Stimulated activated naive B cell treated with anti-CD40 and anti-IgM and Interleukin-4, amounts not matched to agents 10 μg/mL and 1 μg/mL and 100 μg/mL, for 72 hours (primary cell): ENCODE results near the gene RCAN3.
"Not testable (repeated sequence)": the region's sequence is repeated elsewhere in the genome, so short reads cannot be mapped to it uniquely, and the experiment has no call there.

Source experiments
- ATAC-seq, 2 donors: fragments of 150-1000 bp; cut with Tn5 transposase; replicated peaks; 2 replicates each; pipeline ENCODE4 v1.10.0; 2021; ENCODE audit warnings: moderate library complexity in 1 of 2
- DNase-seq: peaks from one replicate; pipeline ENCODE4 v3.0.0; 2021
- H3K27ac Mint-ChIP-seq: one replicate; pipeline ENCODE4 v1.8.0; 2022; ENCODE audit warnings: mild to moderate bottlenecking, mixed read lengths
- H3K27me3 Mint-ChIP-seq, 2 donors: one replicate each; pipeline ENCODE4 v1.8.0; 2022; ENCODE audit warnings: mixed read lengths in 2 of 2
- H3K36me3 Mint-ChIP-seq, 2 donors: one replicate each; pipeline ENCODE4 v1.8.0; 2022; ENCODE audit warnings: mixed read lengths in 2 of 2, mild to moderate bottlenecking in 1 of 2
- H3K4me1 Mint-ChIP-seq, 2 donors: one replicate each; pipeline ENCODE4 v1.8.0; 2022; ENCODE audit warnings: mixed read lengths in 2 of 2, mild to moderate bottlenecking in 1 of 2
- H3K4me3 Mint-ChIP-seq, 2 donors: one replicate each; pipeline ENCODE4 v1.8.0; 2022; ENCODE audit warnings: mild to moderate bottlenecking in 2 of 2, mixed read lengths in 2 of 2, moderate library complexity in 1 of 2
- H3K9me3 Mint-ChIP-seq, 2 donors: one replicate each; pipeline ENCODE4 v1.8.0; 2022; ENCODE audit warnings: mixed read lengths in 2 of 2, mild to moderate bottlenecking in 1 of 2

The RCAN3 gene

DNA sequence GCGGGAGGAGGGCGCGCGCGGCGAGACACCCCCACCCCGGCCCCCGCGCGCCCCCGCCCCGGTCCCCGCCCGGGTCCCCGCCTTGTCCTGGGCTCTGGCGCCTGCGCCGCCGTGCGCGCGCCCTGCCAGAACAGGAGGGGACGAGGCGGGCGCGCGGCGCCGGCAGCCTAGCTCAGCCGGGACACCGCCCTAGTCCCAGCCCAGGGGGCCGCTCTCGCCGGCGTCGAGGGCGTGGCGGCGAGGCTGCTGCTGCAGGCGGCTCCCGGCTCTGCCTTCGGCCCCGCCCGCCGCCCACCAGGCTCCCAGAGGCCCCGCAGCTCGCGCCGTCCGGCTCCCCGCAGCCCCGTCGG is at the start of gene RCAN3:
Gene RCAN3, plus strand, starts transcription at position 128 of the 350 bp plus-strand sequence. CDS start 11,537 bp downstream, outside the sequence.
- peak; percentile 92 for ATAC-seq
- Mint-ChIP-seq H3K4me3 (peak within 1 kb of the TSS; percentile 87 to 95), H3K36me3 (no peaks in the 10 kb centered on the region), H3K4me1 (peaks cover 25 to 56% of the 10 kb centered on the region in 2 donors), H3K9me3 (no peaks in the 10 kb centered on the region), H3K27ac (peak within 1 kb of the TSS; percentile 96), H3K27me3 (no peaks in the 10 kb centered on the region)
- peak; percentile 89 for DNase-seq

DNA sequence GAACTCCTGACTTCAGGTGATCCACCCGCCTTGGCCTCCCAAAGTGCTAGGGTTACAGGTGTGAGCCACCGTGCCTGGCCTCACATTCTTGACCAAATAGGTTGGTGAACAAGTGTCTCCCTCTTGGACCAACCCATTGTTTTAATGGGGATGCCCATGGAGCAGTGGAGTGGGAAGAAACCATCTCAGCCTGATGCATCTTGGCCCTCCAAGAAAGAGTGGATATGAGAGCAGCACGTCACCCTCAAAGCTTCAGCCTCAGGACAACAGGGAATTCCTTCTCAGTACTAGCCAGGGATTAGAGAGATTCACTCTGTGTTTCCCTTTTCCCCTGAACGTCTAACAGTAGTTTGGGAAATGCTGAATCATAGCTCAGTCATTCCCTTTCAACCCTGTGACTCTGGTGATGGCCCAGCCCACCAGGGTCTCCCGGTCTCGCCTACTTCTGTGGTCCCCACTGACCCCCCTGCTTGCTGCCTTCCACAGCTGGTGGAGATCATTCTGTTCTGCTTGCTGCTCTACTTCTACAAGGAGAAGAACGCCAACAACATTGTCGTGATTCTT is 49.6 kb upstream of the RCAN3 start:
- peaks cover 5 to 20% of the 10 kb centered on the region in 2 donors for H3K4me1 Mint-ChIP-seq
- peaks cover 49 to 51% of the 10 kb centered on the region in 2 donors for H3K36me3 Mint-ChIP-seq
- H3K4me3 Mint-ChIP-seq = no peak overlapping the region
- ATAC-seq = no peak
- H3K27ac Mint-ChIP-seq = no peak overlapping the region
- H3K27me3 Mint-ChIP-seq = no peaks in the 10 kb centered on the region
- no peaks in the 10 kb centered on the region for H3K9me3 Mint-ChIP-seq
- DNase-seq = no peak

DNA sequence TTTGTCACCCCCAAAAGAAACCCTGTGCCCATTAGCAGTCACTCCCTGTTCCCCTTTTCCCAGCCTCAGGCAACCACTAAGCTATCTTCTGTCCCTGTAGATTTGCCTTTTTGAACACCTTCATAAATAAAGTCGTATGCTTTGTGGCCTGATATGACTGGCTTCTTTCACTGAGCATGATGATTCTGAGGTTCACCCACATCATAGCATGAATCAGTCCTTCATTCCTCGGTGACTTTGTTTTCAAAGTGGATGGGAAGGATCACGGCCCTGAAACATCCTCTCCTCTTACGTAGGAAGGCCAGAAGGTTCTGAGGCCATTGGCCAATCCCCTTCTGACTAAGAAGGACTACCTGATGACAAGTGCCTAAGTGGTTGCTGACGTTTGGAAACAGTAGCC is 48.0 kb upstream of the RCAN3 start:
- Mint-ChIP-seq H3K9me3 (no peaks in the 10 kb centered on the region), H3K4me3 (no peak overlapping the region), H3K36me3 (peaks cover 58 to 61% of the 10 kb centered on the region in 2 donors), H3K4me1 (peaks cover 5 to 20% of the 10 kb centered on the region in 2 donors), H3K27me3 (no peaks in the 10 kb centered on the region), H3K27ac (no peak overlapping the region)
- ATAC-seq (peak; percentile 69 to 71), DNase-seq (no peak)

DNA sequence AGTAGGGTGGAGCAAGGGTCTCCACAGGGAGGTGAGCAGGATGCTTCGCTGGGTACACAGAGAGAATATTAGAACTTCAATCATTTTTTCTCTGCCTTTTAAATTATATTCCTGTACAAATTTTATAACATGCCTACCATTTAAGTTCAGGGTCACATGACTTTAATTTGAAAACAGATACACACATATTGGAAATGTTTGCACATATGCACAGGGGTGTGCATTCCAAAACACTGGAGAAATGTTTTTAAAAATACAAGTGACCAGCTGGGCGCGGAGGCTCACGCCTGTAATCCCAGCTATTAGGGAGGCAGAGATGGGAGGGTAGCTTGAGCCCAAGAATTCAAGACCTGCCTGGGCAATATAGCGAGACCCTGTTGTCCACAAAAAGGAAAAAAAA is 47.4 kb upstream of the RCAN3 start:
- Mint-ChIP-seq H3K4me3 (no peak overlapping the region), H3K36me3 (peaks cover 63 to 64% of the 10 kb centered on the region in 2 donors), H3K4me1 (peaks cover 5 to 20% of the 10 kb centered on the region in 2 donors), H3K27me3 (no peaks in the 10 kb centered on the region), H3K27ac (no peak overlapping the region), H3K9me3 (no peaks in the 10 kb centered on the region)
- no peak for DNase-seq
- ATAC-seq = no peak

DNA sequence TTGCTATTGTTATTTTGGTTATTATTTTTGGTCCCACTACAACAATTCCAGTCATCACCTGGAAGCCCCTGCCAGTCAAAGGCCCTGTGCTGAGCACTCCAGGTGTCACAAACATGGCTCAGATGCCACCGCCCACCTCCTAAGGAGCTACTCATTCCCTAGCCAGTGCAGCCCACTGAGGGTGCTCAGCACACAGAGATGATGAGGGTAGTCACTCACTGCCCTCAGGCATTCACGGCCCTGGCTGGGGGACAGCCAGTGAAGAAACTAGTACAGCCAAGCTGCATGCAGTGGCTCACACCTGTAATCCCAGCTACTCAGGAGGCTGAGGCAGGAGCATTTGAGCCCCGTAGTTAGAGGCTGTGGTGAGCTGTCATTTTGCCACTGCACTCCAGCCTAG is 44.8 kb upstream of the RCAN3 start:
- DNase-seq (no peak), ATAC-seq (no peak)
- Mint-ChIP-seq H3K36me3 (peaks cover 64 to 68% of the 10 kb centered on the region in 2 donors), H3K27ac (no peak overlapping the region), H3K9me3 (peaks cover 3 to 6% of the 10 kb centered on the region in 2 donors), H3K27me3 (no peaks in the 10 kb centered on the region), H3K4me1 (peaks cover 5 to 10% of the 10 kb centered on the region in 2 donors), H3K4me3 (no peak overlapping the region)

DNA sequence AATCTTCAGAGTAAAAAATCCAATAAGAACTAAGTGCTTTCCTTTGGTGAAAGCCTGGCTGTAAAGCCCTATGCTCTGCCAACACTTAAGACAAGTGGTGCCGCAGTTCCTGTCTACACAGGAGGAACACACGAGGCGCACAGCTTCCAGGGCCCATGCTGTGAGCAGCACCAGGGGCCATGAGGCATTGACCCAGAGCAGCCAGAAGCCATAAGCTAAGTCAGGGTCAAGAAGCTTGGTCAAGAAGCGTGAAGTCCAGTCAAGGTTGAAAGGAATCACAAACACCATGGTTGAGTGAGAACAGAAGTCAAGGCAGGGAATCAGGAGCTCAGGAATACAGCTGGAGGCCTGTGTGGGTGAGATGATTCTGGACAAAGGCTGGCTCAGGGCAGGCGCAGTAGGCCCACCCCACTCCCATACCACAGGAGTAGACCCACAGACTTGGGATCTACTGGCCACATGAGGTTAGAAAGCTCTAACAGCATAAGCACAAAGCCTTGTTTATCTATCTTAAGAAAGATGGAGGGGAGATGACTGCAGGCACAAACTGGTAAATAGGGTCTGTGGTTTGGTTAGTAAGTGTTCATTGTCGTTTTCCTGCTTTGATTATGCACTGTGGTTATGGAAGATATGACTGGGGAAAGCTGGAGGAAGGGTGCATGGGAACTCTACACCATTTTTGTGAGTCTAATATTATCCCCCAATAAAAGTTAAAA is 42.9 kb upstream of the RCAN3 start:
- Mint-ChIP-seq H3K27me3 (no peaks in the 10 kb centered on the region), H3K4me1 (peaks cover 2% of the 10 kb centered on the region in 2 donors), H3K9me3 (peaks cover 3 to 6% of the 10 kb centered on the region in 2 donors), H3K4me3 (no peak overlapping the region), H3K27ac (no peak overlapping the region), H3K36me3 (peaks cover 60% of the 10 kb centered on the region in 2 donors)
- no peak for DNase-seq
- no peak for ATAC-seq

DNA sequence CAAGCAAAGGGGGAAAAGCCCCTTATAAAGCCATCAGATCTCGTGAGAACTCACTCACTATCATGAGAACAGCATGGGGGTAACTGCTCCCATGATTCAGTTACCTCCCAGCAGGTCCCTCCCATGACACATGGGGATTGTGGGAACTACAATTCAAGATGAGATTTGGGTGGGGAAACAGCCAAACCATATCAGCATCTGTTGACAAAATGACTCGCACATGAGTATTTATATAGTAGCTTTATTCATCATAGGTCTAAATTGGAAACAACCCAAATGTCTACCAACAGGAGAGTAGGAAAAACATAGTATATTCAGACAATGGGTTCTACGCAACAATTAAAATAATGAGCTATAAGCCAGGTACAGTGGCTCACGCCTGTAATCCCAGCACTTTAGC is 40.5 kb upstream of the RCAN3 start:
- not testable (repeated sequence) for H3K27ac Mint-ChIP-seq, H3K4me3 Mint-ChIP-seq, H3K27me3 Mint-ChIP-seq, DNase-seq, H3K9me3 Mint-ChIP-seq, ATAC-seq
- Mint-ChIP-seq H3K4me1 (peaks cover 4 to 12% of the 10 kb centered on the region in 2 donors), H3K36me3 (peaks cover 52 to 68% of the 10 kb centered on the region in 2 donors)

DNA sequence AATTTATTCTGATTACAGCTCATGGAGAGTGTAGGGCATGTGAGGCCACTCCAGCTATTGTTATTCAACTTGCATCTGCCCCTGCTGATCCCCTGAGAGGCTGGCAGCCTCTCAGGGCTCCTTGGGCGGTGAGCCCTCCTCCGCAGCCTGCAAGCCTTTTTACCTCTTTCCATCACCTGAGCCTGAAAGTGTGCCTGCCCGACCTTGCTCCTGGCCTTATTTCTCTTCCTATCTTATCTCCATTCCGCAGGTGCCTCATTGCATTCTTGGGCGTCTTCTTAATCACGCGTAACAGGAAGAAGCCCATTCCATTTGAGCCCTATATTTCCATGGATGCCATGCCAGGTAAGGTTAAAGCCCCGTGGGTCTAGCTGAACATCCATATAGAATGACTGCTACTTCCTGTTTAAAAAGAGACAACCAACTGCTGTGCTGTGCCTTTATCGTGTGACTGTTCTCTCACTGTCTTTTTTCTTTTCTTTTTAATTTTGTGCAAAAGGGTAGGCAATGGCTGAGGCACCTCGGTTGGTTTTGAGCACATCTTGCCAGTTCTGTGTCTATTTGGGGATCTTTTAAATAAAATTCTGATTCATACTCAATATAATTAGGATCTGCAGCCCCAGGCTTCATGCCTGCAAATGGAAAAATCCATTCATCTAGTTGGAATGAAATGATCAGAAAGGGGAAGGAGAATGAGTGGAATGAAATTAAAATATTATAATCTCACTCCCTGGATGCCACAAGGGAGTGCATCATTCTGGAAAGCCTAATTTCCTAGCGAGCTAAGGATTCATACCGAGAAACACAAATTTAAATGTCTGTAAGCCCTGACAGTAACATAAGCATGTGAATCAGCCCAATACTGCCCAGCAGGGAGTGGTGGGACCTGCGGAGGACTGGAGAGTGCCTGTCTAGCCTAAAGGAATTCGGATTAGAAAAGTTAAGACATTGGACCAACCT is 38.6 kb upstream of the RCAN3 start:
- no peak for ATAC-seq

DNA sequence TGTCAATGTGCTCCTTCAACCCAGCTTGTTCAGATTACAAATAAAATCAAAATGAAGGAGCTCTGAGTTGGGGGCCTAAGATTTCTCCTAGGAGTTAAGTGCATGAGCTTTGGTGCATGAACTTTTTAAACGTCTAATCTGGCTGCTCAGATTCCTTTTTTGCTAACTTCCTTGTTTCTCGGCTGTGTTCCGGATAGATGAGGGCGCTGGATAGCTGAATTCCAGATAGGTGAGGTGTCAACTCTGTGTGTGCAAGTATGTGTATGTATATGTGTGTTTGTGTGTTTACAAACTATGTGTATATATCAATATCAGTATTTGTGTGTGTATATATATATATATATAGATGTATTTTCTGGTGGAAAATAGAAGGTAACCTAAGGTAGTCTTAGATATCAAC is 37.5 kb upstream of the RCAN3 start:
- Mint-ChIP-seq H3K9me3 (peaks cover 3 to 6% of the 10 kb centered on the region in 2 donors), H3K27ac (no peak overlapping the region), H3K4me3 (no peak overlapping the region), H3K36me3 (peaks cover 37 to 58% of the 10 kb centered on the region in 2 donors), H3K27me3 (no peaks in the 10 kb centered on the region), H3K4me1 (peaks cover 4 to 12% of the 10 kb centered on the region in 2 donors)
- ATAC-seq = no peak
- no peak for DNase-seq

More for the DNA sequence above, 38.6 kb upstream of the RCAN3 start:
- Mint-ChIP-seq H3K9me3 (peaks cover 3 to 6% of the 10 kb centered on the region in 2 donors), H3K27ac (no peak overlapping the region), H3K4me1 (peaks cover 4 to 12% of the 10 kb centered on the region in 2 donors), H3K36me3 (peaks cover 40 to 56% of the 10 kb centered on the region in 2 donors), H3K4me3 (no peak overlapping the region), H3K27me3 (no peaks in the 10 kb centered on the region)
- no peak for DNase-seq

DNA sequence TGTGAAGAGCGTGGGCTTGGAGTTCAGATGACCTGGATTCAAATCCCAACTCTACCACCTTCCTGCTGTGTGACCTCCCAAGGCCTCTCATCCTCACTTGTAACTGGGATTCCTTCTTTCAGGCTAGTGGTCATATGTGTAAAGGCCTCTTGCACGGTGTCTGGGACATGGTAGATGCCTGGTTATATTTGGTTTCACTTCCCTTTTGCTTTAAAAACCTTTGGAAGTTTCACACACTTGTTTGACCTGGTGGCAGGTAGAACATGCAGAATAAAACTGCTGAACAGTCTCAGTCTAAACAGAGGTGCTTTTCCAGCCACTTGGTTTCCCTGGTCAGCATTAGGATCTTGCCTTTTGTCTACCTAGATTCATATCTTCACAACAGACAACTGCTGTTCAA is 37.0 kb upstream of the RCAN3 start:
- H3K9me3 Mint-ChIP-seq = peaks cover 3 to 6% of the 10 kb centered on the region in 2 donors
- H3K4me1 Mint-ChIP-seq = peaks cover 4 to 12% of the 10 kb centered on the region in 2 donors
- no peak for DNase-seq
- no peak overlapping the region for H3K27ac Mint-ChIP-seq
- H3K36me3 Mint-ChIP-seq = peaks cover 32 to 53% of the 10 kb centered on the region in 2 donors
- no peak overlapping the region for H3K4me3 Mint-ChIP-seq
- H3K27me3 Mint-ChIP-seq = no peaks in the 10 kb centered on the region
- ATAC-seq = no peak

DNA sequence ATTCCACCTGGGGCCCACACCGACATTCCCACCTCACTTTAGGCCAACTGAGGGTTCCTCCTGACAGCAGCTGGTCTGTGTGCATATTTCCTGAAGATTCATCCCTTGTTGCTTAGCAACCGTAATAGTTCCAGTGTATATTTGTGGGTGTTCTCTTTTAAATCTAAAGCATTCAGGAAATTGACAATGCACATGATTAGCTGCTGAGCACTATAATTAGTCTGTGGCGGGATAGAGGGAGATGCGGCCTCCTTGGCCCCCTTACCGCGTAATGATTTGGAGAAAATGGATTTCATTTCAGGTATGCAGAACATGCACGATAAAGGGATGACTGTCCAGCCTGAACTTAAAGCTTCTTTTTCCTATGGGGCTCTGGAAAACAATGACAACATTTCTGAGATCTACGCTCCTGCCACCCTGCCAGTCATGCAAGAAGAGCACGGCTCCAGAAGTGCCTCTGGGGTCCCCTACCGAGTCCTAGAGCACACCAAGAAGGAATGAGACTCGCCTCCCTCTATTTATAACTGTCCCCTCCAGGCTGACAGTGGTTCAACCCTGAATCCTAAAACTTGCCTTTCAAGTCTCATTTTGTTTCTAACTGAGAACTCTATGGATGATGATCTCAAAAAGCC is 33.8 kb upstream of the RCAN3 start:
- ATAC-seq (no peak), DNase-seq (no peak)
- Mint-ChIP-seq H3K4me3 (no peak overlapping the region), H3K27me3 (no peaks in the 10 kb centered on the region), H3K4me1 (peaks cover 4 to 12% of the 10 kb centered on the region in 2 donors), H3K27ac (no peak overlapping the region), H3K9me3 (no peaks in the 10 kb centered on the region), H3K36me3 (peaks cover 16 to 35% of the 10 kb centered on the region in 2 donors)

DNA sequence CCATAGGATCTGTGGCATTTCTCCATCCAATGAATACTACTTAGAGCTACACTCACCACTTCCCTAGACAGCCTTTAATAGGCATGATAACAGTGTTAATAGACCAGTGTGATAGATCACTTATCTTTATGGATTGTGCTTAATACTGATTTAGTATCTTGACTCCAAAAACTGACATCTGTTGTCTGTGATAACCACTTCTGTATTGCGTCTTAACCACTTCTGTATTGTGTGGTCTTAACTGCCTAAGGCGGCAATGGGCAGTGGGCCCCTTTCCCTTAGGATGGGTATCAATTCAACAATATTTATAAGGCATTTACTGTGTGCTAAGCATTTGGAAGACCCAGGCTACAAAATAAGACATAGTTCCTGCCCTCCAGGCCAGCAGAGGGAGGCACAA is 32.0 kb upstream of the RCAN3 start:
- H3K27ac Mint-ChIP-seq = no peak overlapping the region

DNA sequence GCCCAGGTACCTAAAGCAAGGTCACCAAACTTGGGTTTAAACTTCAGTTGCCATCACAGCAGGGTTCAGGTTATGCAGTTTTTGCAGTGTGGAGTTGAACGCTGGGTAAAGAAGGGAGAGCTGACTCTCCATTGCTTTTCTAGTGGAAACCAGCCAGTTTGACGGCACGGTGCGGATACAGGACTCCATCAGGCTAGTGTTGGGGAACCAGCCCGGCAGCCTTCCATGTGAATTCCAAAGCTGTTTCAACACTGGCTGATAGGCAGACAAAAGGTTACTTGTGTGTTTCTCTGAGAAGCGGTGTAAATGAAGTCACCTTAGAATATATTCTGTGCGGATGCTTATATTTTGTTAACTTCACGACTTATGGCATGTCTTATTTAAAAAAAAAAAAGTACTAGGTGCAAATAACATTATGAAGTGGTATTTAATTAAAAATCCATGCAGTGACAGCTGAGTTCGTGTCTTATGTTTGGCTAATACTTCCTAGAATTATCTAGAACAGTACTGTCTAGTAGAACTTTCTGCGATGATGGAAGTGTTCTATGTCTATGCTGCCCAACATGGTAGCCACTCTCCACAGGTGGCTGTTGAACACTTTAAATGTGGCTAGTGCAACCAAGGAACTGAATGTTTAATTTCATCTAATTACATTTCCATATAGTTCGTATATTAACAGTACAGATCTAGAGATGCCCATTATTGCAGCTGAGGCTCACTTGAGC is 29.9 kb upstream of the RCAN3 start:
- Mint-ChIP-seq H3K27me3 (no peaks in the 10 kb centered on the region), H3K36me3 (peaks cover 3 to 12% of the 10 kb centered on the region in 2 donors)
- no peak for ATAC-seq

More for the DNA sequence above, 32.0 kb upstream of the RCAN3 start:
- Mint-ChIP-seq H3K27me3 (no peaks in the 10 kb centered on the region), H3K4me3 (no peak overlapping the region), H3K36me3 (peaks cover 12 to 23% of the 10 kb centered on the region in 2 donors), H3K4me1 (peaks cover 1 to 4% of the 10 kb centered on the region in 2 donors), H3K9me3 (no peaks in the 10 kb centered on the region)
- ATAC-seq (no peak), DNase-seq (no peak)

More for the DNA sequence above, 29.9 kb upstream of the RCAN3 start:
- DNase-seq = no peak
- H3K9me3 Mint-ChIP-seq = no peaks in the 10 kb centered on the region
- no peak overlapping the region for H3K4me3 Mint-ChIP-seq
- H3K27ac Mint-ChIP-seq = no peak overlapping the region
- no peaks in the 10 kb centered on the region for H3K4me1 Mint-ChIP-seq
